Testis (tissue), 3 donors: Measurements from ENCODE around the gene TSC22D3. TPM values are rescaled to one million over a fixed set of nuclear protein-coding genes. Genes with fewer than 3 reads are reported as not detected.

Experiments
- DNase-seq: peaks from one replicate; pipeline ENCODE4 v3.0.0-alpha.2; 2019
- H3K27ac ChIP-seq, 2 donors: fragments of 200-600 bp; sonication (generic); one replicate each; pipeline ENCODE4 v1.5.1; 2019
- H3K27me3 ChIP-seq: fragments of 200-600 bp; sonication (generic); one replicate; pipeline ENCODE4 v1.5.1; 2019
- H3K36me3 ChIP-seq: fragments of 200-600 bp; sonication (generic); one replicate; pipeline ENCODE4 v1.5.1; 2017; ENCODE audit warnings: low read depth; ENCODE audit errors: missing control alignments
- H3K4me1 ChIP-seq: fragments of 200-600 bp; sonication (generic); one replicate; pipeline ENCODE4 v1.5.1; 2019
- H3K4me3 ChIP-seq, 2 donors: fragments of 200-600 bp; sonication (generic); one replicate each; pipeline ENCODE4 v1.5.1; 2017 to 2019
- H3K9me3 ChIP-seq: fragments of 200-600 bp; sonication (generic); one replicate; pipeline ENCODE4 v1.5.1; 2017
- CTCF ChIP-seq, 3 experiments: fragments of 450-650 bp in 2 of 3; fragments of 200-600 bp in 1 of 3; sonication (generic) in 1 of 3; IDR thresholded peaks; one replicate each; pipeline ENCODE4 v1.5.1; 2016 to 2019; ENCODE audit warnings: antibody characterized with exemption in 3 of 3, mild to moderate bottlenecking in 2 of 3, moderate library complexity in 1 of 3
- POLR2A ChIP-seq: fragments of 450-650 bp; IDR thresholded peaks from one replicate; pipeline ENCODE4 v1.6.1; 2017; ENCODE audit warnings: antibody characterized with exemption, mild to moderate bottlenecking, moderate library complexity
- WGBS, 2 donors: methylation state at CpG; one replicate each; pipeline ENCODE4 v1.1.5; 2018; 5-methylcytosine and 5-hydroxymethylcytosine counted together
- intact Hi-C: fragments of 100-400 bp; cut with DNase I; formaldehyde crosslinking; loops from one replicate; pipeline ENCODE4 v1.15.1; 2023; ENCODE audit warnings: low total_unique reads
- polyA plus RNA-seq: library from polyadenylated mRNA; stranded (reverse); fragments of 350-450 nt; fragmentation: Illumina TruSeq; extraction: RNeasy Lipid Tissue Mini Kit (QIAGEN cat#74804); gene quantifications from one replicate; pipeline ENCODE4 v1.2.3, GENCODE V29; 2014; ENCODE audit warnings: low read depth, low replicate concordance; ENCODE audit not compliant: insufficient read depth
- total RNA-seq, 2 donors: library from RNA; depleted of rRNA; stranded (reverse); fragments of >200 nt; gene quantifications; one replicate each; pipeline ENCODE4 v1.2.3, GENCODE V29; 2016

Gene TSC22D3
- total and polyA plus RNA-seq, 3 donors from 2014 or later = 65.5 to 123 (median 98.4) TPM

- Histone ChIP-seq H3K4me1 (peaks cover 32% of the 10 kb centered on the region), H3K27me3 (no peaks in the 10 kb centered on the region), H3K9me3 (no peaks in the 10 kb centered on the region), H3K36me3 (no peaks in the 10 kb centered on the region), H3K4me3 (no peak overlapping the region), H3K27ac (no peak overlapping the region)
- TF ChIP-seq POLR2A (no peak), CTCF (IDR thresholded peaks at IDR 0.05) (no peak)
- DNase-seq = no peak
- WGBS, 2 donors = 83 to 84% methylated on average over 2 of the region's 2 CpGs
- intact Hi-C loops = loop anchor here (10.0 kb wide), 1 partner anchor 70 kb away; no protein-coding TSS in a partner anchor
Observed at GRCh38 chrX:107744868-107745267, 30.7 kb downstream of the TSC22D3 start.

- no peaks in the 10 kb centered on the region for H3K36me3 ChIP-seq
- H3K27ac ChIP-seq = peak overlapping the region in 1 of 2 donors; percentile 90
- H3K4me3 ChIP-seq = no peak overlapping the region
- peaks cover 32% of the 10 kb centered on the region for H3K4me1 ChIP-seq
- H3K27me3 ChIP-seq = no peaks in the 10 kb centered on the region
- intact Hi-C loops = loop anchor here (10.0 kb wide), 1 partner anchor 69 kb away; no protein-coding TSS in a partner anchor
- TF ChIP-seq CTCF (IDR thresholded peaks at IDR 0.05) = no peak
- no peak for TF ChIP-seq POLR2A
- H3K9me3 ChIP-seq = no peaks in the 10 kb centered on the region
- DNase-seq = no peak
- WGBS, 2 donors = 96% methylated on average over 7 of the region's 7 CpGs; no CpG with 5 or more reads in 1 of the 2 donors
Observed at GRCh38 chrX:107743995-107744394, 31.6 kb downstream of the TSC22D3 start.

GRCh38 chrX:107742700-107743191 is 32.8 kb downstream of the TSC22D3 start:
- H3K27ac ChIP-seq = peak overlapping the region; percentile 85 to 90
- TF ChIP-seq POLR2A (no peak), CTCF (IDR thresholded peaks at IDR 0.05) (no peak)
- H3K4me1 ChIP-seq = peaks cover 30% of the 10 kb centered on the region
- no peak for DNase-seq
- no peak overlapping the region for H3K4me3 ChIP-seq
- no peaks in the 10 kb centered on the region for H3K36me3 ChIP-seq
- no peaks in the 10 kb centered on the region for H3K9me3 ChIP-seq
- H3K27me3 ChIP-seq = no peaks in the 10 kb centered on the region
- WGBS, 2 donors = 17% methylated on average over 20 of the region's 23 CpGs; no CpG with 5 or more reads in 1 of the 2 donors
- intact Hi-C loops = loop anchor here (10.0 kb wide), 1 partner anchor 68 kb away; no protein-coding TSS in a partner anchor

- Histone ChIP-seq H3K4me3 (no peak overlapping the region), H3K9me3 (no peaks in the 10 kb centered on the region), H3K36me3 (no peaks in the 10 kb centered on the region), H3K27me3 (no peaks in the 10 kb centered on the region), H3K27ac (peak overlapping the region; percentile 70 to 80), H3K4me1 (peaks cover 23% of the 10 kb centered on the region)
- WGBS, 2 donors = 16 to 28% methylated on average over 4 to 7 of the region's 7 CpGs
- TF ChIP-seq POLR2A (no peak), CTCF (IDR thresholded peaks at IDR 0.05) (no peak)
- no peak for DNase-seq
- intact Hi-C loops = loop anchor here (10.0 kb wide), 1 partner anchor 67 kb away; no protein-coding TSS in a partner anchor
Observed at GRCh38 chrX:107741404-107741790, 34.2 kb downstream of the TSC22D3 start.

GRCh38 chrX:107739541-107739940 is 36.0 kb downstream of the TSC22D3 start:
- peaks cover 23% of the 10 kb centered on the region for H3K4me1 ChIP-seq
- no peak overlapping the region for H3K4me3 ChIP-seq
- DNase-seq = no peak
- peak overlapping the region in 1 of 2 donors; percentile 80 for H3K27ac ChIP-seq
- no peaks in the 10 kb centered on the region for H3K9me3 ChIP-seq
- no peaks in the 10 kb centered on the region for H3K36me3 ChIP-seq
- intact Hi-C loops = no loop called here
- H3K27me3 ChIP-seq = no peaks in the 10 kb centered on the region
- 96% methylated on average over 3 of the region's 3 CpGs; no CpG with 5 or more reads in 1 of the 2 donors for WGBS, 2 donors
- no peak for TF ChIP-seq POLR2A
- no peak for TF ChIP-seq CTCF (IDR thresholded peaks at IDR 0.05)
